Activated CD4-positive, alpha-beta T cell treated with anti-CD3 and anti-CD28 coated beads for 36 hours (primary cell): ENCODE results near the gene NUDCD3. TPM values are rescaled to one million over a fixed set of nuclear protein-coding genes. Genes with fewer than 3 reads are reported as not detected.

Experiments
- ATAC-seq: fragments of 200-7000 bp; cut with Tn5 transposase; one replicate; pipeline ENCODE4 v1.10.0; 2021; ENCODE audit warnings: mild to moderate bottlenecking, moderate library complexity
- CTCF ChIA-PET: fragments of 350-600 bp; sonication (Branson Sonifier 250); formaldehyde crosslinking; loops from one replicate; lab custom pipeline; 2021; ENCODE audit warnings: antibody characterized with exemption; lab: Charles Lee
- POLR2A ChIA-PET: fragments of 350-600 bp; sonication (Branson Sonifier 250); formaldehyde crosslinking; loops from one replicate; lab custom pipeline; 2021; ENCODE audit warnings: antibody characterized with exemption, inconsistent platforms; lab: Charles Lee
- DNase-seq: peaks from one replicate; pipeline ENCODE4 v3.0.0-alpha.2; 2020
- H3K27ac Mint-ChIP-seq: one replicate; pipeline ENCODE4 v1.8.0; 2021; ENCODE audit warnings: mixed read lengths
- H3K27me3 Mint-ChIP-seq: one replicate; pipeline ENCODE4 v1.8.0; 2021; ENCODE audit warnings: mixed read lengths
- H3K36me3 Mint-ChIP-seq: one replicate; pipeline ENCODE4 v1.8.0; 2021; ENCODE audit warnings: low read depth, mixed read lengths
- H3K4me1 Mint-ChIP-seq: one replicate; pipeline ENCODE4 v1.8.0; 2021; ENCODE audit warnings: mixed read lengths
- H3K4me3 Mint-ChIP-seq: one replicate; pipeline ENCODE4 v1.8.0; 2021; ENCODE audit warnings: mild to moderate bottlenecking, moderate library complexity, mixed read lengths
- H3K9me3 Mint-ChIP-seq: one replicate; pipeline ENCODE4 v1.8.0; 2021; ENCODE audit warnings: low read depth, mixed read lengths
- intact Hi-C, 2 experiments: fragments of 100-400 bp; cut with DNase I in 1 of 2; cut with micrococcal nuclease in 1 of 2; formaldehyde crosslinking; loops; one replicate each; pipeline versions ENCODE4 v1.14.2 to v1.15.1; 2022 to 2024; cut with DNase I, micrococcal nuclease
- total RNA-seq, 2 experiments: library from RNA; stranded (reverse); gene quantifications; one replicate each; pipeline ENCODE4 v1.2.3, GENCODE V29; 2021

NUDCD3 gene
- 10 to 100 TPM; 70.3 to 77.6 TPM for total RNA-seq

DNA sequence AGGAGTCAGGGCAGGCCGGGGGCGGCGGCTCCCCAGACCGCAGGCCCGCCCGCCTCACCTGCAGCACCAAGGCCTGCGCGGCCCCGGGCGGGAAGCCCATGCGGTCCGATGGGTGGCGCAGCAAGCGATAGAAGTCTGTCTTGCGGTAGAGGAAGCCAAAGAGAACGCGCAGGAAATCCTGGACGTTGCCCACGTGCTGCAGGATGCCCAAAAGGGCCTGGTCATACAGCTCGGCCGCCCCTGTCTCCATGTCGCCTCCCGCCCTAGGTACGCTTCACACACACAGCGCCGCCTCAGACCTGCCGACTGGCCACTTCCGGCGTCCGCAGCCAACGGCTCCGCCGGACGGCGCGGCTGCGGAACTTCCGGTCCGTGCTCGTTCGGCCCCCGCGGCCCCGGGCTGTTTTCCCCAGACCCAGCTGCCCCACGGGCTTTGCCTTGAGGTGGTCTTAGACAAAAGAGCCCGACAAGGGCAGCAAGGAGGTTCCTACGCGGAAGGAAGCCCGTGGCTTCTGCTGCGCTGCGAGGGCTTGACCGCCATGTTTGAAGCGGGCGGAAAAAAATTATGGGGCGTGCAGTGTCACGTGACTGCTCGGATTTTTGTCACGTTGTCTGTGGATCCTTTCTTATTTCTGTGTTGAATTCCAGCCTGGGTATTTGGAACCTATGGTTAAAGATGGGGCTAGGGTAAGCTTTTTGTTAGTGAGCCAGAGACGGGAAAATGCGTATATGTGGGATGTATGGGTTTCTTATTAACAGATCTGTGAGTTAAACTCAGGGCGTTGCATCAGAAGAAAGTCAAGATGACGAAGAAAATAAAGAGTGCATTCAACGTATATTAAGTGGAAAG is at the start of gene NUDCD3:
Gene NUDCD3, minus strand, starts transcription at position 308 of the 850 bp plus-strand sequence. Its CDS starts 58 bp downstream, at position 250.
- CTCF ChIA-PET = interaction anchor here (0.6 to 2.2 kb wide), 13 partner anchors 11 to 645 kb away, joined by 3 to 11 read pairs (median 3); no protein-coding TSS in a partner anchor
- peak; percentile 74 for ATAC-seq
- Mint-ChIP-seq H3K9me3 (peaks cover 2% of the 10 kb centered on the region), H3K27me3 (peaks cover 3% of the 10 kb centered on the region), H3K4me1 (peaks cover 42% of the 10 kb centered on the region), H3K27ac (peak within 1 kb of the TSS; percentile 100), H3K36me3 (peaks cover 21% of the 10 kb centered on the region), H3K4me3 (peak within 1 kb of the TSS; percentile 86)
- POLR2A ChIA-PET = interaction anchor here (0.6 to 1.9 kb wide), 9 partner anchors 18 to 471 kb away, joined by 3 to 5 read pairs (median 4); no protein-coding TSS in a partner anchor
- intact Hi-C loops = loop anchor here (1.0 to 10.0 kb wide), 15 partner anchors 29 to 564 kb away; partner anchors contain the start of genes DDX56 (in 2 of the 2), DBNL (in 1 of the 2), OGDH (in 1 of the 2) and POLD2 (in 1 of the 2)
- peak; percentile 88 for DNase-seq

DNA sequence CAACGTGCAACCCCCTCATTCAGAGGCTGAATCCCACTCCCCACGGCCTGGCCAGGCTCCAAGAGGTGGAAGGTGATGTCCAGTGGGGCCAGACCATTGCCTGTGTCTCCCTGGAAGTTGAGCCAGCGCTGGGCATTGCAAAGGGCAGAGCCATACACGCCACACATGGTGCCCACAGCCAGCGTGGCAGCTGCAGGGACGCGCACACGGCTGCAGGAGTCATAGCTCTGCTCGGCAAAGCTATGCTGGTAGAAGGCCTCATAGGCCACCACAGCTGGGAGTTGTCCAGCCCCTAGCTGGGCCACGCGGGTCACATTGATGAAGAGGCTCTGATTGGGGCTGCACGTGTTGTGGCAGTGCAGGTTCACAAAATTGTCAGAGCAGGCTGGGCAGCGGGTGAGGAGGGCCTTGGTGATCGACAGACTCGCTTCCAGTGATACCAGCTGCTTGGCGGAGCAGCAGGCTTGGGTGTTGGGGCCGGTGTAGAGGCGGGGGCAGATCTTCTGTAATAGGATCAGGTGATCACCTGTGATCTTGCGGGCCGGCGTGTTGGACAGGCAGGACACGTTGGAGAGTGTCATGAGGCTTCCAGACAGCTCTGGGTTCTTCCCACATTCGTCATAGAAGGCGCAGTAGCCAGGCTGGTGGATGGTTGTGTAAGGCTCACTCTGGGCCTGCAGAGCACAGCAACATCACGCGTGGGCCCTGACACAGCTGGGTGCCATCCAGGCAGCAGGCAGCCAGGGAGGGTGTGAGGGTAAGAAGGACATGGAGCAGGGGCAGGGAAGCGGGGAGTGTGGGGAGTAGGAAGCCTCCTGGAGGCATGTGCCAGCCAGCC is 49.4 kb upstream of the NUDCD3 start:
- DNase-seq = no peak
- no peak overlapping the region for H3K4me3 Mint-ChIP-seq
- no peak for ATAC-seq
- CTCF ChIA-PET = interaction anchor here (0.6 to 1.1 kb wide), 2 partner anchors 43 to 265 kb away, joined by 3 to 4 read pairs; no protein-coding TSS in a partner anchor
- H3K9me3 Mint-ChIP-seq = no peaks in the 10 kb centered on the region
- no peaks in the 10 kb centered on the region for H3K4me1 Mint-ChIP-seq
- H3K27ac Mint-ChIP-seq = no peak overlapping the region
- H3K27me3 Mint-ChIP-seq = no peaks in the 10 kb centered on the region
- H3K36me3 Mint-ChIP-seq = no peaks in the 10 kb centered on the region
- intact Hi-C loops = no loop called here
- POLR2A ChIA-PET = no interaction called here

- CTCF ChIA-PET = interaction anchor here (0.5 to 1.1 kb wide), 3 partner anchors 14 to 338 kb away, joined by 3 to 4 read pairs (median 3); partner anchors contain the start of gene YKT6
- Mint-ChIP-seq H3K27ac (no peak overlapping the region), H3K4me1 (no peaks in the 10 kb centered on the region), H3K4me3 (no peak overlapping the region), H3K27me3 (no peaks in the 10 kb centered on the region), H3K36me3 (no peaks in the 10 kb centered on the region), H3K9me3 (no peaks in the 10 kb centered on the region)
- POLR2A ChIA-PET = no interaction called here
- intact Hi-C loops = no loop called here
- DNase-seq = no peak
- ATAC-seq = no peak
Measured at GRCh38 chr7:44538798-44539668, 48.6 kb upstream of the NUDCD3 start.

DNA sequence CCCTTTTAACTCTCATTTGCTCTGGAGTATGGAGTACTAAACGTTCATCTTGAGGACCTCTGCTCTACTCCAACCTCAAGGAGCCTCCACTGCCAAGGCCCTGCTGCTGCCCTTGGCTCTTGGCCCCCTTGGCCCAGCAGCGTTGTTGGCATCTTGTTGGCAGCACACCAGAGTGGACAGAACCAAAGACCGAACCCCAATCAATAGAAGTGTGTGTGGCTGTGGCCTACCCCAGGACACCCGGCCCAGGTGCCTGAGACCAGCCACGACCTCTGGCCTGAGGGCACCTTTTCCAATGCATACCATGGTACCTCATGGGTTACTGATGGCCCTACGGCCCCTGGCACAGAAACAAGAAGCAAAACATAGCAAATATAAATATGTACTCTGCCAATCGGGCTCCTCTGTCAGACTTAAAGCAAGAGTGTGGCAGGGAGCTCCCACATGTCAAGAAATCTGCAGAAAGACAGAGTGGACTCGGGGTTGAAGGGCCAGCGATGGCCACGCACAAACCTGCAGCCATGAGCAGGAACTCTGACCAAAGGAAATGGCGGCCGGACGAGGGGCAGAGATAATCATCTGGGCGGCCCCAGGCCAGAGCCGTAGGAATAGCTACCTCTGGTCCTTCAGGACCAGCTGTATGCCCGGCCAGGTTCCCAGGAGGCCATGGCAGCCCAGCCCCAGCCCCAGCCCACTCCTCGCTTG is 47.8 kb upstream of the NUDCD3 start:
- Mint-ChIP-seq H3K27ac (no peak overlapping the region), H3K36me3 (no peaks in the 10 kb centered on the region), H3K27me3 (no peaks in the 10 kb centered on the region), H3K9me3 (no peaks in the 10 kb centered on the region), H3K4me3 (no peak overlapping the region), H3K4me1 (no peaks in the 10 kb centered on the region)
- DNase-seq (no peak), ATAC-seq (no peak)
- intact Hi-C loops = no loop called here
- ChIA-PET CTCF (interaction anchor here (0.8 to 1.7 kb wide), 5 partner anchors 10 to 45 kb away, joined by 3 to 7 read pairs (median 4); no protein-coding TSS in a partner anchor), POLR2A (no interaction called here)

GRCh38 chr7:44537442-44537841 is 47.0 kb upstream of the NUDCD3 start:
- DNase-seq (no peak), ATAC-seq (no peak)
- H3K27ac Mint-ChIP-seq = no peak overlapping the region
- intact Hi-C loops = no loop called here
- no peak overlapping the region for H3K4me3 Mint-ChIP-seq
- POLR2A ChIA-PET = no interaction called here
- no peaks in the 10 kb centered on the region for H3K36me3 Mint-ChIP-seq
- no peaks in the 10 kb centered on the region for H3K9me3 Mint-ChIP-seq
- H3K27me3 Mint-ChIP-seq = no peaks in the 10 kb centered on the region
- no peaks in the 10 kb centered on the region for H3K4me1 Mint-ChIP-seq
- CTCF ChIA-PET = interaction anchor here (0.7 to 1.7 kb wide), 4 partner anchors 9 to 267 kb away, joined by 3 to 7 read pairs (median 4); no protein-coding TSS in a partner anchor

DNA sequence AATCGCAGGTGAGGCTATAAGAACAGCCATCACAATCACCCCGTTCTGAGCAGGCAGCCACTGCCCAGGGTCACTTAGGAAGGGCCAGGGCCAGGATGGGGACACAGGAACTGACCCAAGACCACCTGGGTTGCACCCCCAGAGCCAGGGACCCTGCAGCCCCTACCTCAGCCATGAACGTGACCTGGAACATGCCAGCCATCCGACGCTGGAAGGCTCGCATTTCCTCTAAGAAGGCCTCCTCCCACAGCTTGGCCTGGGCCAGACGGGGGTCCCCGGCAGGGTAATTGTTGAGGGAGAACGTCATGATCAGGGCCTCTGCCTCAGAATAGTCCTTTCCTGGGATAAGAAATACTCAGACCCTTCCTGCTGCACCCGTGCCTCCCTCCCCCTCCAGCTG is 45.6 kb upstream of the NUDCD3 start:
- Mint-ChIP-seq H3K4me3 (no peak overlapping the region), H3K9me3 (no peaks in the 10 kb centered on the region), H3K4me1 (no peaks in the 10 kb centered on the region), H3K36me3 (no peaks in the 10 kb centered on the region), H3K27me3 (no peaks in the 10 kb centered on the region), H3K27ac (no peak overlapping the region)
- POLR2A ChIA-PET = no interaction called here
- intact Hi-C loops = no loop called here
- CTCF ChIA-PET = interaction anchor here (1.1 to 2.5 kb wide), 6 partner anchors 8 to 187 kb away, joined by 3 to 12 read pairs (median 6); no protein-coding TSS in a partner anchor
- ATAC-seq (no peak), DNase-seq (no peak)

GRCh38 chr7:44535348-44536064 is 45.0 kb upstream of the NUDCD3 start:
- H3K27me3 Mint-ChIP-seq = no peaks in the 10 kb centered on the region
- no peaks in the 10 kb centered on the region for H3K9me3 Mint-ChIP-seq
- no peak for DNase-seq
- no peak for ATAC-seq
- ChIA-PET CTCF (interaction anchor here (0.6 to 2.5 kb wide), 16 partner anchors 8 to 340 kb away, joined by 3 to 23 read pairs (median 4); partner anchors contain the start of gene DDX56), POLR2A (no interaction called here)
- intact Hi-C loops = no loop called here
- no peaks in the 10 kb centered on the region for H3K36me3 Mint-ChIP-seq
- H3K4me3 Mint-ChIP-seq = no peak overlapping the region
- no peak overlapping the region for H3K27ac Mint-ChIP-seq
- H3K4me1 Mint-ChIP-seq = no peaks in the 10 kb centered on the region

GRCh38 chr7:44534501-44534900 is 44.0 kb upstream of the NUDCD3 start:
- H3K9me3 Mint-ChIP-seq = no peaks in the 10 kb centered on the region
- CTCF ChIA-PET = interaction anchor here (0.5 to 2.5 kb wide), 23 partner anchors 9 to 935 kb away, joined by 3 to 23 read pairs (median 4); partner anchors contain the start of gene DDX56
- no peaks in the 10 kb centered on the region for H3K27me3 Mint-ChIP-seq
- POLR2A ChIA-PET = interaction anchor here (0.5 to 1.1 kb wide), 3 partner anchors 19 to 291 kb away, joined by 3 to 8 read pairs (median 3); no protein-coding TSS in a partner anchor
- no peaks in the 10 kb centered on the region for H3K36me3 Mint-ChIP-seq
- no peak overlapping the region for H3K4me3 Mint-ChIP-seq
- no peaks in the 10 kb centered on the region for H3K4me1 Mint-ChIP-seq
- no peak overlapping the region for H3K27ac Mint-ChIP-seq
- intact Hi-C loops = no loop called here
- ATAC-seq = peak; percentile 99
- DNase-seq = peak; percentile 75

- ChIA-PET POLR2A (interaction anchor here (0.5 to 1.1 kb wide), 3 partner anchors 19 to 290 kb away, joined by 3 to 8 read pairs (median 3); no protein-coding TSS in a partner anchor), CTCF (interaction anchor here (0.5 to 2.5 kb wide), 18 partner anchors 9 to 274 kb away, joined by 3 to 23 read pairs (median 5); partner anchors contain the start of gene DDX56)
- intact Hi-C loops = no loop called here
- Mint-ChIP-seq H3K9me3 (no peaks in the 10 kb centered on the region), H3K27me3 (no peaks in the 10 kb centered on the region), H3K4me3 (no peak overlapping the region), H3K27ac (no peak overlapping the region), H3K36me3 (no peaks in the 10 kb centered on the region), H3K4me1 (no peaks in the 10 kb centered on the region)
- DNase-seq (no peak), ATAC-seq (no peak)
Measured at GRCh38 chr7:44534087-44534486, 43.6 kb upstream of the NUDCD3 start.
